ENCODE measurements around the gene MYO7B.

Gene MYO7B

GRCh38 chr2:127614246-127614645 lies 78.8 kb downstream of the MYO7B start:
- CTCF ChIA-PET: interaction anchor here (0.9 kb wide), 1 partner anchor 23 kb away, joined by 3 read pairs; no protein-coding TSS in a partner anchor
- 100% methylated on average over 1 of the region's 2 CpGs for WGBS (ENCODE audit: insufficient coverage)
- peaks cover 0 to 17% (median 10%) of the 10 kb centered on the region in 5 experiments for H3K9me3 ChIP-seq (ENCODE audit: control extremely low read depth in 1 of 5, control insufficient read depth in 4 of 5, insufficient read depth in 2 of 5, low read depth in 1 of 5, low read length in 4 of 5)

GRCh38 chr2:127614731-127615130 lies 79.2 kb downstream of the MYO7B start:
- H3K36me3 ChIP-seq (ENCODE audit: control insufficient read depth in 4 of 4, insufficient read depth in 4 of 4, low read length in 3 of 4): no peaks in the 10 kb centered on the region
- no peak for DNase-seq
- ChIA-PET POLR2A (no interaction called here), CTCF (interaction anchor here (1.0 to 1.6 kb wide), 2 partner anchors 10 to 78 kb away, joined by 3 read pairs; no protein-coding TSS in a partner anchor)
- peak overlapping the region in 1 of 2 experiments; percentile 3 for H3K27ac ChIP-seq (ENCODE audit: insufficient read depth in 1 of 2, low read depth in 1 of 2, low read length in 2 of 2, poor library complexity in 1 of 2, severe bottlenecking in 2 of 2)
- peaks cover 0 to 31% (median 18%) of the 10 kb centered on the region in 4 experiments for H3K4me1 ChIP-seq (ENCODE audit: control extremely low read depth in 1 of 4, control insufficient read depth in 4 of 4, insufficient read depth in 4 of 4, low read length in 3 of 4)
- no peak overlapping the region for H3K4me3 ChIP-seq (ENCODE audit: control insufficient read depth in 1 of 7, extremely low read depth in 1 of 7, insufficient read depth in 4 of 7, low read depth in 2 of 7, low read length in 6 of 7)
- WGBS (ENCODE audit: insufficient coverage): 88% methylated on average over 3 of the region's 3 CpGs
- no peaks in the 10 kb centered on the region for H3K27me3 ChIP-seq (replicated peaks in 2 of 5; ENCODE audit: control insufficient read depth in 4 of 5, insufficient read depth in 5 of 5, low read length in 4 of 5)
- peaks cover 0 to 17% (median 10%) of the 10 kb centered on the region in 5 experiments for H3K9me3 ChIP-seq (ENCODE audit: control extremely low read depth in 1 of 5, control insufficient read depth in 4 of 5, insufficient read depth in 2 of 5, low read depth in 1 of 5, low read length in 4 of 5)

More at GRCh38 chr2:127614246-127614645, 78.8 kb downstream of the MYO7B start:
- peaks cover 0 to 29% (median 18%) of the 10 kb centered on the region in 4 experiments for H3K4me1 ChIP-seq (ENCODE audit: control extremely low read depth in 1 of 4, control insufficient read depth in 4 of 4, insufficient read depth in 4 of 4, low read length in 3 of 4)
- H3K27ac ChIP-seq (ENCODE audit: insufficient read depth in 1 of 2, low read depth in 1 of 2, low read length in 2 of 2, poor library complexity in 1 of 2, severe bottlenecking in 2 of 2): no peak overlapping the region
- H3K36me3 ChIP-seq (ENCODE audit: control insufficient read depth in 4 of 4, insufficient read depth in 4 of 4, low read length in 3 of 4): no peaks in the 10 kb centered on the region
- no peak overlapping the region for H3K4me3 ChIP-seq (ENCODE audit: control insufficient read depth in 1 of 7, extremely low read depth in 1 of 7, insufficient read depth in 4 of 7, low read depth in 2 of 7, low read length in 6 of 7)
- POLR2A ChIA-PET: no interaction called here
- H3K27me3 ChIP-seq (replicated peaks in 2 of 5; ENCODE audit: control insufficient read depth in 4 of 5, insufficient read depth in 5 of 5, low read length in 4 of 5): no peaks in the 10 kb centered on the region
- DNase-seq: no peak

GRCh38 chr2:127615511-127616166 lies 80.2 kb downstream of the MYO7B start:
- peak; percentile 36 to 82 (median 63) for DNase-seq
- POLR2A ChIA-PET: no interaction called here

GRCh38 chr2:127618551-127619202 lies 83.2 kb downstream of the MYO7B start:
- POLR2A ChIA-PET: no interaction called here
- WGBS (ENCODE audit: insufficient coverage): 84% methylated on average over 2 of the region's 7 CpGs
- Histone ChIP-seq H3K9me3 (ENCODE audit: control extremely low read depth in 1 of 5, control insufficient read depth in 4 of 5, insufficient read depth in 2 of 5, low read depth in 1 of 5, low read length in 4 of 5) (peaks cover 0 to under 1% (median 0%) of the 10 kb centered on the region in 5 experiments), H3K27me3 (replicated peaks in 2 of 5; ENCODE audit: control insufficient read depth in 4 of 5, insufficient read depth in 5 of 5, low read length in 4 of 5) (no peaks in the 10 kb centered on the region), H3K36me3 (ENCODE audit: control insufficient read depth in 4 of 4, insufficient read depth in 4 of 4, low read length in 3 of 4) (no peaks in the 10 kb centered on the region), H3K27ac (ENCODE audit: insufficient read depth in 1 of 2, low read depth in 1 of 2, low read length in 2 of 2, poor library complexity in 1 of 2, severe bottlenecking in 2 of 2) (no peak overlapping the region), H3K4me1 (ENCODE audit: control extremely low read depth in 1 of 4, control insufficient read depth in 4 of 4, insufficient read depth in 4 of 4, low read length in 3 of 4) (peaks cover 0 to 50% (median 32%) of the 10 kb centered on the region in 4 experiments), H3K4me3 (ENCODE audit: control insufficient read depth in 1 of 7, extremely low read depth in 1 of 7, insufficient read depth in 4 of 7, low read depth in 2 of 7, low read length in 6 of 7) (no peak overlapping the region)
- CTCF ChIA-PET: interaction anchor here (1.3 kb wide), 1 partner anchor 21 kb away, joined by 3 read pairs; no protein-coding TSS in a partner anchor
- no peak for DNase-seq

More at GRCh38 chr2:127615511-127616166, 80.2 kb downstream of the MYO7B start:
- H3K4me3 ChIP-seq (ENCODE audit: control insufficient read depth in 1 of 7, extremely low read depth in 1 of 7, insufficient read depth in 4 of 7, low read depth in 2 of 7, low read length in 6 of 7): peak overlapping the region in 1 of 7 experiments; percentile 48
- peak overlapping the region in 1 of 2 experiments; percentile 3 for H3K27ac ChIP-seq (ENCODE audit: insufficient read depth in 1 of 2, low read depth in 1 of 2, low read length in 2 of 2, poor library complexity in 1 of 2, severe bottlenecking in 2 of 2)
- no peaks in the 10 kb centered on the region for H3K36me3 ChIP-seq (ENCODE audit: control insufficient read depth in 4 of 4, insufficient read depth in 4 of 4, low read length in 3 of 4)
- peaks cover 0 to 39% (median 25%) of the 10 kb centered on the region in 4 experiments for H3K4me1 ChIP-seq (ENCODE audit: control extremely low read depth in 1 of 4, control insufficient read depth in 4 of 4, insufficient read depth in 4 of 4, low read length in 3 of 4)
- H3K27me3 ChIP-seq (replicated peaks in 2 of 5; ENCODE audit: control insufficient read depth in 4 of 5, insufficient read depth in 5 of 5, low read length in 4 of 5): no peaks in the 10 kb centered on the region
- CTCF ChIA-PET: interaction anchor here (0.9 to 1.6 kb wide), 4 partner anchors 10 to 79 kb away, joined by 3 read pairs; no protein-coding TSS in a partner anchor
- WGBS (ENCODE audit: insufficient coverage): 44% methylated on average over 18 of the region's 18 CpGs
- peaks cover 0 to 17% (median 10%) of the 10 kb centered on the region in 5 experiments for H3K9me3 ChIP-seq (ENCODE audit: control extremely low read depth in 1 of 5, control insufficient read depth in 4 of 5, insufficient read depth in 2 of 5, low read depth in 1 of 5, low read length in 4 of 5)

GRCh38 chr2:127619203-127619590 lies 83.7 kb downstream of the MYO7B start:
- no peak overlapping the region for H3K27ac ChIP-seq (ENCODE audit: insufficient read depth in 1 of 2, low read depth in 1 of 2, low read length in 2 of 2, poor library complexity in 1 of 2, severe bottlenecking in 2 of 2)
- H3K36me3 ChIP-seq (ENCODE audit: control insufficient read depth in 4 of 4, insufficient read depth in 4 of 4, low read length in 3 of 4): no peaks in the 10 kb centered on the region
- no peaks in the 10 kb centered on the region for H3K9me3 ChIP-seq (ENCODE audit: control extremely low read depth in 1 of 5, control insufficient read depth in 4 of 5, insufficient read depth in 2 of 5, low read depth in 1 of 5, low read length in 4 of 5)
- no peak overlapping the region for H3K4me3 ChIP-seq (ENCODE audit: control insufficient read depth in 1 of 7, extremely low read depth in 1 of 7, insufficient read depth in 4 of 7, low read depth in 2 of 7, low read length in 6 of 7)
- POLR2A ChIA-PET: no interaction called here
- no peaks in the 10 kb centered on the region for H3K27me3 ChIP-seq (replicated peaks in 2 of 5; ENCODE audit: control insufficient read depth in 4 of 5, insufficient read depth in 5 of 5, low read length in 4 of 5)
- H3K4me1 ChIP-seq (ENCODE audit: control extremely low read depth in 1 of 4, control insufficient read depth in 4 of 4, insufficient read depth in 4 of 4, low read length in 3 of 4): peaks cover 0 to 50% (median 32%) of the 10 kb centered on the region in 4 experiments
- no peak for DNase-seq
- WGBS (ENCODE audit: insufficient coverage): 100% methylated on average over 4 of the region's 6 CpGs
- CTCF ChIA-PET: interaction anchor here (1.3 kb wide), 1 partner anchor 21 kb away, joined by 3 read pairs; no protein-coding TSS in a partner anchor

- peaks cover 0 to 47% (median 28%) of the 10 kb centered on the region in 4 experiments for H3K4me1 ChIP-seq (ENCODE audit: control extremely low read depth in 1 of 4, control insufficient read depth in 4 of 4, insufficient read depth in 4 of 4, low read length in 3 of 4)
- H3K36me3 ChIP-seq (ENCODE audit: control insufficient read depth in 4 of 4, insufficient read depth in 4 of 4, low read length in 3 of 4): no peaks in the 10 kb centered on the region
- CTCF ChIA-PET: interaction anchor here (0.8 kb wide), 1 partner anchor 33 kb away, joined by 3 read pairs; no protein-coding TSS in a partner anchor
- WGBS (ENCODE audit: insufficient coverage): 86% methylated on average over 12 of the region's 16 CpGs
- no peak overlapping the region for H3K27ac ChIP-seq (ENCODE audit: insufficient read depth in 1 of 2, low read depth in 1 of 2, low read length in 2 of 2, poor library complexity in 1 of 2, severe bottlenecking in 2 of 2)
- H3K4me3 ChIP-seq (ENCODE audit: control insufficient read depth in 1 of 7, extremely low read depth in 1 of 7, insufficient read depth in 4 of 7, low read depth in 2 of 7, low read length in 6 of 7): no peak overlapping the region
- POLR2A ChIA-PET: no interaction called here
- no peaks in the 10 kb centered on the region for H3K9me3 ChIP-seq (ENCODE audit: control extremely low read depth in 1 of 5, control insufficient read depth in 4 of 5, insufficient read depth in 2 of 5, low read depth in 1 of 5, low read length in 4 of 5)
- H3K27me3 ChIP-seq (replicated peaks in 2 of 5; ENCODE audit: control insufficient read depth in 4 of 5, insufficient read depth in 5 of 5, low read length in 4 of 5): no peaks in the 10 kb centered on the region
- DNase-seq: no peak
Observed at GRCh38 chr2:127619877-127620705, 84.6 kb downstream of the MYO7B start.

Data from common myeloid progenitor, CD34-positive (primary cell).